ENCODE data around the gene MRPL36.

DNA sequence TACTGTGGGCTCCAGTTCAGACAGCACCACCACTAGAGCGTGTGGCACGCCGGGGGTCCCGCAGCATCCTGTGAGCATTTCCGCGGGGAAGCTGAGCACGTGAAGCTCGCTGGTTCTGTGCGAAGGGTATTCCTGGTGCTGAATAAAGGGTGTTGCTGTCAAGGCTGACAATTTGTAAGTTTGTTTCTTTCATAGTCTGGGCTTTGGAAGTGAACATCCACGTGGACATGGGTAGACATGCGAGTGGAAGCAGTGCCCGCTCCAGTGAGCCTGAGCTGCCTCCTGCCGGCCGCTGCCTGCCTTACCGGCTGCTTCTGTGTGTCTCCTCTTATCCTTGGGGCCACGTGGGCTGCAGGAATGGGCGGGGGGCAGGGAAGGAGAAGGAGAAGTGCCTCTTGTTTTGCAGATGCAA, 16.2 kb upstream of the MRPL36 start:
- TF ChIP-seq, protein P1, sequence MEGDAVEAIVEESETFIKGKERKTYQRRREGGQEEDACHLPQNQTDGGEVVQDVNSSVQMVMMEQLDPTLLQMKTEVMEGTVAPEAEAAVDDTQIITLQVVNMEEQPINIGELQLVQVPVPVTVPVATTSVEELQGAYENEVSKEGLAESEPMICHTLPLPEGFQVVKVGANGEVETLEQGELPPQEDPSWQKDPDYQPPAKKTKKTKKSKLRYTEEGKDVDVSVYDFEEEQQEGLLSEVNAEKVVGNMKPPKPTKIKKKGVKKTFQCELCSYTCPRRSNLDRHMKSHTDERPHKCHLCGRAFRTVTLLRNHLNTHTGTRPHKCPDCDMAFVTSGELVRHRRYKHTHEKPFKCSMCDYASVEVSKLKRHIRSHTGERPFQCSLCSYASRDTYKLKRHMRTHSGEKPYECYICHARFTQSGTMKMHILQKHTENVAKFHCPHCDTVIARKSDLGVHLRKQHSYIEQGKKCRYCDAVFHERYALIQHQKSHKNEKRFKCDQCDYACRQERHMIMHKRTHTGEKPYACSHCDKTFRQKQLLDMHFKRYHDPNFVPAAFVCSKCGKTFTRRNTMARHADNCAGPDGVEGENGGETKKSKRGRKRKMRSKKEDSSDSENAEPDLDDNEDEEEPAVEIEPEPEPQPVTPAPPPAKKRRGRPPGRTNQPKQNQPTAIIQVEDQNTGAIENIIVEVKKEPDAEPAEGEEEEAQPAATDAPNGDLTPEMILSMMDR (conservative IDR thresholded peaks at IDR 0.05): no peak
- no peak for TF ChIP-seq EZH2 (IDR thresholded peaks at IDR 0.05; ENCODE audit: low read depth)
